DOHH2 (cell line): ENCODE results near the gene GATB.

Source experiments
- H3F3A ChIP-seq: fragments of 200-600 bp; sonication (generic), shearing (Covaris generic); 2 replicates; pipeline ENCODE4 v1.6.0; 2016; ENCODE audit warnings: antibody characterized with exemption, mild to moderate bottlenecking; ENCODE audit not compliant: control insufficient read depth, insufficient read depth
- H3K27ac ChIP-seq: fragments of 200-600 bp; sonication (generic); 2 replicates; pipeline ENCODE4 v1.5.1; 2014; ENCODE audit warnings: low read depth, mild to moderate bottlenecking, low read length, moderate library complexity
- H3K27me3 ChIP-seq: fragments of 200-600 bp; sonication (generic); 2 replicates; pipeline ENCODE4 v1.6.1; 2014; ENCODE audit warnings: mild to moderate bottlenecking, low read length, mixed read lengths; ENCODE audit not compliant: control insufficient read depth
- H3K36me3 ChIP-seq: fragments of 200-600 bp; sonication (generic); 2 replicates; pipeline ENCODE4 v1.6.1; 2014; ENCODE audit warnings: mild to moderate bottlenecking, low read length, moderate library complexity, mixed read lengths; ENCODE audit not compliant: control insufficient read depth
- H3K4me1 ChIP-seq: fragments of 200-600 bp; sonication (generic); 2 replicates; pipeline ENCODE4 v1.6.1; 2014; ENCODE audit warnings: mild to moderate bottlenecking, low read length, mixed read lengths; ENCODE audit not compliant: control insufficient read depth
- H3K4me2 ChIP-seq: fragments of 200-600 bp; sonication (generic); 2 replicates; pipeline ENCODE4 v1.6.0; 2014; ENCODE audit warnings: mild to moderate bottlenecking, low read length, moderate library complexity
- H3K4me3 ChIP-seq: fragments of 200-600 bp; sonication (generic); 2 replicates; pipeline ENCODE4 v1.5.1; 2014; ENCODE audit warnings: mild to moderate bottlenecking, low read length, mixed read lengths
- H3K79me2 ChIP-seq: fragments of 200-600 bp; sonication (generic); 2 replicates; pipeline ENCODE4 v1.6.1; 2014; ENCODE audit warnings: mild to moderate bottlenecking, low read length, mixed read lengths; ENCODE audit not compliant: control insufficient read depth
- H3K9me2 ChIP-seq: fragments of 200-600 bp; sonication (generic); replicated peaks from 2 replicates; pipeline ENCODE4 v1.6.1; 2014; ENCODE audit warnings: mild to moderate bottlenecking, low read length, mixed read lengths; ENCODE audit not compliant: control insufficient read depth
- H3K9me3 ChIP-seq: fragments of 200-600 bp; sonication (generic); 2 replicates; pipeline ENCODE4 v1.6.1; 2014; ENCODE audit warnings: antibody characterized with exemption, low read length, mixed read lengths; ENCODE audit not compliant: control insufficient read depth, insufficient read depth
- H4K20me1 ChIP-seq: fragments of 200-600 bp; sonication (generic); 2 replicates; pipeline ENCODE4 v1.6.0; 2014; ENCODE audit warnings: low read depth, mild to moderate bottlenecking, antibody characterized with exemption, low read length, moderate library complexity; ENCODE audit not compliant: control insufficient read depth, insufficient read depth
- EZH2phosphoT487 ChIP-seq: fragments of 200-600 bp; sonication (generic); IDR thresholded peaks from 2 replicates; pipeline ENCODE4 v1.6.1; 2017; ENCODE audit warnings: borderline replicate concordance, mild to moderate bottlenecking, antibody characterized with exemption, low read length, moderate library complexity, mixed read lengths
- TF ChIP-seq, protein P1 (sequence below): fragments of 200-600 bp; sonication (generic); IDR thresholded peaks from one replicate; pipeline ENCODE4 v1.5.1; 2014; ENCODE audit warnings: antibody characterized with exemption, mild to moderate bottlenecking, low read depth, low read length; ENCODE audit not compliant: poor library complexity, severe bottlenecking

Gene GATB

DNA sequence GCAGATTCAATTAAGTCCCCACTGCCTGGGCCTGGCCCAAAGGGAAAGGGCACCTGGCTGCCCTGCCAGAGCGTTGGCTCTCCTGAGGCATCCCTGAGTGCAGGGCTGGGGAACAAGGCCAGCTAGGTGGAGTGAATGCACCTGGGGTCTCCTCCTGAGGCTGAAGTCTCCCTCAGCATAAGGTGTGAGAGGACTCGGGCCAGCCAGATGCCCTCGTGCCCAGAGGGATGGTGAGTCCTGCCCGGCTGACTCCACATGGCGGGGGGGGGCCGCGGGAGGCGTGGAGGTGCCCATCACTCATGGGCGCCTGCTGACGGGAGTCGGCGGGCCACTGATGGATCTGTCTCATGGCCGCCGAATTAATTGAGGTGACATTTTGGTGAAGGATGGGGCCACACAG, 87.8 kb downstream of the GATB start:
- Histone ChIP-seq H3K4me2 (no peak overlapping the region), H3K36me3 (no peaks in the 10 kb centered on the region), H3K4me1 (no peaks in the 10 kb centered on the region), H3K9me3 (no peaks in the 10 kb centered on the region), H3F3A (no peaks in the 10 kb centered on the region), H3K27me3 (no peaks in the 10 kb centered on the region), H3K79me2 (no peaks in the 10 kb centered on the region), H3K4me3 (no peak overlapping the region), H3K27ac (no peak overlapping the region), H3K9me2 (no peaks in the 10 kb centered on the region), H4K20me1 (no peaks in the 10 kb centered on the region)
- TF ChIP-seq, protein P1, sequence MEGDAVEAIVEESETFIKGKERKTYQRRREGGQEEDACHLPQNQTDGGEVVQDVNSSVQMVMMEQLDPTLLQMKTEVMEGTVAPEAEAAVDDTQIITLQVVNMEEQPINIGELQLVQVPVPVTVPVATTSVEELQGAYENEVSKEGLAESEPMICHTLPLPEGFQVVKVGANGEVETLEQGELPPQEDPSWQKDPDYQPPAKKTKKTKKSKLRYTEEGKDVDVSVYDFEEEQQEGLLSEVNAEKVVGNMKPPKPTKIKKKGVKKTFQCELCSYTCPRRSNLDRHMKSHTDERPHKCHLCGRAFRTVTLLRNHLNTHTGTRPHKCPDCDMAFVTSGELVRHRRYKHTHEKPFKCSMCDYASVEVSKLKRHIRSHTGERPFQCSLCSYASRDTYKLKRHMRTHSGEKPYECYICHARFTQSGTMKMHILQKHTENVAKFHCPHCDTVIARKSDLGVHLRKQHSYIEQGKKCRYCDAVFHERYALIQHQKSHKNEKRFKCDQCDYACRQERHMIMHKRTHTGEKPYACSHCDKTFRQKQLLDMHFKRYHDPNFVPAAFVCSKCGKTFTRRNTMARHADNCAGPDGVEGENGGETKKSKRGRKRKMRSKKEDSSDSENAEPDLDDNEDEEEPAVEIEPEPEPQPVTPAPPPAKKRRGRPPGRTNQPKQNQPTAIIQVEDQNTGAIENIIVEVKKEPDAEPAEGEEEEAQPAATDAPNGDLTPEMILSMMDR = no peak
- TF ChIP-seq EZH2phosphoT487 = no peak

DNA sequence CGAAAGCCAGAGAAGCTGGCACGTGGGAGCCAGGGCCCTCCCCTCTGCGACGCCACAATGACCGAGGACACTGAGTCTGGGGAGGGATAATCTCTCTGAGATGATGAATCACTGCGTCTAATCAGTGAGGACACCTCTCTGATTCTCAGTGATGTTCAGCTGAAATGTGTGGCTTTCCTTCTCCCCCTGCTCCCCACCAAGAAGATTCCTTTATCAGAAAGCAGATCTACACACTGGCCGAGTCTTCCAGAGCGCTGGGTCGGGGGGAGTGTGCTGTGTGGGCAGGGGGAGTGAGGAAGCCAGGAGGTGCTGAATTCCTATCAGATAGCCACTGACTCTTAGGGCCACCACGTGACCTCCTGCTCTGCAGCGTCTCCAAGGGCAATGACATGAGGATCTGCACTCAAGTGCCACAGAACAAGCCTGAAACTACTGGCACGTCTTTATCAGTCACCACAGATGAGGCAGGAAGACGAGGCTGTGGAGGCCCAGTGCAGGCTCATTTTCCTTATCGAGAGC, 89.2 kb downstream of the GATB start:
- no peak overlapping the region for H3K27ac ChIP-seq
- TF ChIP-seq, protein P1 = no peak
- no peak for TF ChIP-seq EZH2phosphoT487
- no peak overlapping the region for H3K4me3 ChIP-seq
- no peaks in the 10 kb centered on the region for H3K9me3 ChIP-seq
- H3K4me1 ChIP-seq = no peaks in the 10 kb centered on the region
- no peaks in the 10 kb centered on the region for H3K79me2 ChIP-seq
- no peak overlapping the region for H3K4me2 ChIP-seq
- no peaks in the 10 kb centered on the region for H3K36me3 ChIP-seq
- H4K20me1 ChIP-seq = no peaks in the 10 kb centered on the region
- no peaks in the 10 kb centered on the region for H3K9me2 ChIP-seq
- no peaks in the 10 kb centered on the region for H3F3A ChIP-seq
- H3K27me3 ChIP-seq = no peaks in the 10 kb centered on the region

DNA sequence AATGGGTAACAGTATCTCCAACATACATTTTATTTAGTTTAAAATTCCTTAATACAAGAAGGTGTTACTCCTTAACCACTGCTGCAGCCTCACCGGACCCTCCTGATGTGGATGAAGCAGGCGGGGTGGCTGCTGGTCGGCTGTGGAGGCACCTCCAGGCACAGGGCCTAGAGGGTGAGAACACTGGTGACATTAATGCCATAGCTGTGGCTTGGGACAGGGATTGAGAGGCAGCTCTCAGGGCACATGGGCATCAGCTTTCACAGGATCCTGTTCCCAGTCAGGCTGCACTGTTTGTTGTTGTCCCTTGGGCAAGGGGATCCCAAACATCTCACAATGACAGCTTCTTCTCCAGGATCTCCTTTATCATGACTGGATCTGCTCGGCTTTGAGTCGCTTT, 90.0 kb downstream of the GATB start:
- H3F3A ChIP-seq = no peaks in the 10 kb centered on the region

More for the DNA sequence above, 90.0 kb downstream of the GATB start:
- Histone ChIP-seq H3K9me2 (no peaks in the 10 kb centered on the region), H3K27ac (no peak overlapping the region), H3K27me3 (no peaks in the 10 kb centered on the region), H3K9me3 (no peaks in the 10 kb centered on the region), H3K4me2 (no peak overlapping the region), H4K20me1 (no peaks in the 10 kb centered on the region), H3K4me1 (no peaks in the 10 kb centered on the region), H3K79me2 (no peaks in the 10 kb centered on the region), H3K36me3 (no peaks in the 10 kb centered on the region), H3K4me3 (no peak overlapping the region)
- TF ChIP-seq, protein P1 = no peak
- TF ChIP-seq EZH2phosphoT487 = no peak
